DMS53 treated with DMSO at 0.1 percent for 48 hours (cell line): ENCODE data around the gene GRK5.
A peak's percentile ranks its signal among the peaks of the same experiment; 100 is the strongest.

Experiments
- DNase-seq: peaks from one replicate; lab custom pipeline; 2025; ENCODE audit not compliant: unreplicated experiment; lab: John Stamatoyannopoulos, UW

The GRK5 gene

DNA sequence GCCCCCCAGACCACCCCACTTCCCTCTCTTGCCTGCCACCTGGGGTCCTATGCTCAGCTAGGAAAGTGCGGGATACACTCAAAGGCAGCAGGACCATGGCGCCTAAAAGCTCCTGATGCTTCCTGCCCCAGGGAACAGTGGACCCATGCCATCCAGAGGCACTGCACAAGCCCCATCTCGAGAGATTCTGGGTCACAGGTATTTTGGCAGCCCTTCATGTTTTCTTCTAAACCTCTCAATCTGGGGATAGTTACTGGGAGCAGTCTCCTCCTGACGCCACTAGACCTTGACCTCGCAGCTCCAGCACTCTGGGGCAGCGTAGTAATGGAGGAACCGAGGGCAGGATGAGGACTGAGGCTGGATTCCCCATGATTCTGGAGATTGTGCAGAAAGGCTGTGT is 107.1 kb downstream of the GRK5 start:
- no peak for DNase-seq

DNA sequence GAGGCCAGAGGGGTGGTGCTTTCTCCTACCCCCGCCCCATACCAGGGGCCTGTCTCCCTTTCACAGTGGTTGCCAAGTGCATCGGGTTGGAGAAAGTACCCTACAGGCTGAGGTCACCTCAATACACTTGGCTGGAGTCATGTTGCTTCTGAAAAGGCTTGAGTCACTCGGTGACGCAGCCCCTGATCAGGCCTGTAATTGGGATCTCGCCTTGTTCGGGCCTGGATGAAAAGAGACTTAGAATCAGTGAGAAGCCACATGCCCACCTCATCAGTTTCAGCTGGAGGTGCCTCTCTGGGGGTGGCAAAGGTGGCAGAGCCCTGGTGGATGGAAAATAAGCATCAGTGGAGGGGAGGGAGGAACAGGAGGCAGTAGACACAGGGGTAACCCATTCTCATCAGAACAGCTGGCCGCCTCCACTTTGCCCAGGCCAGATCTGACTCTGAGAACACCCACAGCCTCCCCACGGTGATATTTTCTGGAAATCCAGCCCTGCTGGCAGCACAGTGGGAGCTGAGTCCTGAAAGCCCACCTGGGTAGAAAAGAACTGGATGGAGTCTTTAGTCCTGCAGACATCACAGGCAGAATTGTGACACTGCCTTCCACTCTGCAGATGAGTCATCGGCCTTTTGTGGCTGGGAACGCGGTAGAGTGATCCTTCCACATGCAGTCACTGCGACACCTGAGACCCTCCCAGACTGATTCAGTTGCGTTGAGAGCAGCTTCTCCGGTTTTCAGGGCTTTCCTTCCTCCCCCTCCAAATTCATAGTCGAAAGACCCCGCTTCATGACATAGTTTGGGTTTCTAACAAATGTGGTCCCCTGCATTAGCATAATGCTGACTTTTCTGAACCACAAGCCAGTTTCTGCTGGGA is 108.0 kb downstream of the GRK5 start:
- peak; percentile 58 for DNase-seq

DNA sequence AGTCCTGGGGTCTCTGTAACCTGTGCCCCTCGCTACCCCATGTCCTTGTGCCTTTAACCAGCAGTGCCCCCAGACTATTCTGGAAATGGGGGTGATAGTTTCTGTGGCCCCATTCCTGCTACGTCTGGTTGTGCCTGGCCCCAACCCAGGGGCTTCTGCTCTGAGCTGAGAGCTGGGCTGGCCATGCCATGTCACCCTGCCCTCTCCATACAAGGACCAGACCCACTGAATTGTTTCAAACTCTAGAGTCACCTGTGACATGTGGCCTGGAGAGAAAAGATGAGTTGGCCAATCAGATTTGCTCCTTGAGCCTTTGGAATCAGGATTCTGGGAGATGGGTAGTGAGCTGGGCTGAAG is 108.6 kb downstream of the GRK5 start:
- no peak for DNase-seq

DNA sequence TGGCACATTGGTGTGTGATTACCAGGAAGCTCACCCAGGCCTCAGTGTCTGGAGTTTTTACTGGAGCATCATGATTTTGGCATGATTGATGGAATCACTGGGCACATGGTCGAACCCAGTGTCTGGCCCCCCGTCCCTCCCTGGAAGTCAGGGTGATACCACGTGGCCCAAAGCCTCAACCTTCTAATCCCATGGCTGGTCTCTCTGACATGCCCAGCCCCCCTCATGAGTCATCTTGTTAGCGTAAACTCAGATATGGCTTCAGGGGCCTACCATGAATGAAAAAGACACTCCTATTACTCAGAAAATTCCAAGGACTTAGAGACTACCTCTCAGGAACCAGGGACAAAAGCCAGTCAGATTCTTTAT is 109.3 kb downstream of the GRK5 start:
- DNase-seq, result peak; percentile 69

DNA sequence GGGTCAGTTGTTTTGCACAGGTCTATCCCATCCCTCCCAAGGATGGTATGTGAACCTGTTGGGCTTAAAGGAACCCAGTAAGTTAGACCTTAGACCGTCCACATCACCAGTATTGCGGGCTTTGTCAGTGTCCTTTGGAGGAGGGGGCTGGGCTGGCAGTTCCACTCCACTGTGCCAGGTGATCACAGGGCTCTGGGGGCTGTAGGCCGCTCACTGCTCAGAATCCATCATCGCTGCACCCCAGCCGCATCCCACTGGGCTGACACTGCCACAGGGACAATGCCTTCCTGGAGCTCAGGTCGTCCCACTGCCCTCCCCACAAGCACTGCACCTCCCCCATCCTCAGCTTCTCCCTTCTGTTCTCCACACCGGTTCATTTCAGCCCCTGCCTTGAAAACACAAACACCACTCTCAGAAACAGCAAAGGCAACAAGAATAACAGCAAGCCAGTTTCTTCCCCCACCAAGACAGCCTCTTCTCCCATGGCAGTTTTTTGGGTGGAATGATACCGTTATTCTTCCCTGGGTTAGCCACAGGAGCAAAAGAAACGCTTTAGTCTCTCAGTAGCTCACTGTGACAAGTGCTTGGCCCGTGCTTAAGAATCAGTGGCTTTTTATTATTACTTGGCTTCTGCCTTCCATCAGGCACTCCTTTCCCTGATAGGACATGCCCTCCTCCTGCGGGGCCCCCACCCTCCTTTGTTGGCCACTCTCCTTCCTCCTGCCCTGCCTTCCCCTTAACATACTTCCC is 111.2 kb downstream of the GRK5 start:
- no peak for DNase-seq

DNA sequence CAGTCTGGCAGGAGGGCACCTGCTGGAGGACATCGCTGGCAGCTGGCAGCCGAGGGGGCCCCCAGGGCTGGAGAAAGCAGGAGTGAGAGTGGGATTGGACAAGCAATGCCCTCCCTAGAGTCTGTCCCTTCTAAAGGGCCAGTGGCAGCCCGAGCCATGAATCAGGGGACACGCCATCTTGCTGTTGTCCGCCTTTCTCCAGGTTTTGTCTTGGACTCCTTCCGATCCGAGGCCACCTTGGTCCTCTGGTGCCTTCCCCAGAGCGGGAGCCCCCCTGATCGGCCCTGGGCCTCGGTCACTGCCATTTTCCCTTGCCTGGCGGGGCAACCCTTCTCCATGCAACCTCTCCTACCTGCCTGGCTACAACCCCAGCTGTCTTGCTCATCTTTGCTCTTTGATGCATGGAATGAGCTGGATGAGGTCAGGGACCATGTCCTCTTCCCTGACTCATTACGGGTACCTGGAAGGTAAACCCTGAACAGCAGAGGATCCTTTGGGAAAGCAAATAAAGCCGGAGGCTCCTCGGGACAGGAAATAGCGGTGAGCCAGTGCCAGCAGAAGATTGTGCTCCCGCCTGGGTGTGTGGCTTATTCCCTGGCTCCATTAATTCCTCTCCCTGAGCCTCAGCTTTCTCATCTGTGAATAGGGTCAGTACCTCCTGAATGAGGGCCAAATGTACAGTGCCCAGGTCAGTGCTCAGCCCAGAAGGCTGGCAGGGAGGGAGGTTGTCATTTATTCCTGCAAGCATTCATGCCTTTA is 112.0 kb downstream of the GRK5 start:
- no peak for DNase-seq

DNA sequence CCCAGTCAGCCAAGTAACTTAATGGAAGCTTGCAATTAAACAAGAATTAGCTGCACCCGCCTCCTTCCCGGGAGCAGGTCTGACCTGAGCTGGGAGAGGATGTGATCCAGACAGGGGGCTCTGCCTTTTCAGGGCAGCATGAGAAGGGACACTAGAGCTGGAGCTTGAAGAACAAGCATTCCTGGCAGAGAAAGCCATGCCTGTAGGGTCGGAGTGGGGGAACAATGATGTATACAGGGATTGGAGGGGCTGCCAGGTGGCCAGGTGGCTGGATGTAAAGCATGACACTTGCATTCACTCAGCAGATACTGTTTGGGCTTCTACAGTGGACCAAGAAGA is 112.5 kb downstream of the GRK5 start:
- no peak for DNase-seq

DNA sequence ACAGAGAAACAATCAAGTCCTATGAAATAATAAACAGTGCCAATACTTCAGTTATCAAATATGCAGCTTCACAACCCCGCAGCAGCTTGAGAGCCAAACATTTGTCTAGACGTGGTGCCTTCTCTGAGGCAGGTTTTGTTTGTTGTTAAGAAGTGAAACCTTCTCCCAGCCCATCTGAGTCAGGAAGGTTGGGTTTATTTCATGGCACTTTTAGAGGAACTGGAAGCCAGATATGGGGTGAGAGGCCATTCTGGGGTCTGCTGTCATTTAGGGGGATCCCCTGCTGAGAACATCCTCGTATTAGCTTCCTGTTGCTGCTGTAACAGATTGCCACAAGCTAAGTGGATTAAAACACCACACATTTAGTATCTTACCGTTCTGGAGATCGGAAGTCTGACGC is 113.6 kb downstream of the GRK5 start:
- no peak for DNase-seq

DNA sequence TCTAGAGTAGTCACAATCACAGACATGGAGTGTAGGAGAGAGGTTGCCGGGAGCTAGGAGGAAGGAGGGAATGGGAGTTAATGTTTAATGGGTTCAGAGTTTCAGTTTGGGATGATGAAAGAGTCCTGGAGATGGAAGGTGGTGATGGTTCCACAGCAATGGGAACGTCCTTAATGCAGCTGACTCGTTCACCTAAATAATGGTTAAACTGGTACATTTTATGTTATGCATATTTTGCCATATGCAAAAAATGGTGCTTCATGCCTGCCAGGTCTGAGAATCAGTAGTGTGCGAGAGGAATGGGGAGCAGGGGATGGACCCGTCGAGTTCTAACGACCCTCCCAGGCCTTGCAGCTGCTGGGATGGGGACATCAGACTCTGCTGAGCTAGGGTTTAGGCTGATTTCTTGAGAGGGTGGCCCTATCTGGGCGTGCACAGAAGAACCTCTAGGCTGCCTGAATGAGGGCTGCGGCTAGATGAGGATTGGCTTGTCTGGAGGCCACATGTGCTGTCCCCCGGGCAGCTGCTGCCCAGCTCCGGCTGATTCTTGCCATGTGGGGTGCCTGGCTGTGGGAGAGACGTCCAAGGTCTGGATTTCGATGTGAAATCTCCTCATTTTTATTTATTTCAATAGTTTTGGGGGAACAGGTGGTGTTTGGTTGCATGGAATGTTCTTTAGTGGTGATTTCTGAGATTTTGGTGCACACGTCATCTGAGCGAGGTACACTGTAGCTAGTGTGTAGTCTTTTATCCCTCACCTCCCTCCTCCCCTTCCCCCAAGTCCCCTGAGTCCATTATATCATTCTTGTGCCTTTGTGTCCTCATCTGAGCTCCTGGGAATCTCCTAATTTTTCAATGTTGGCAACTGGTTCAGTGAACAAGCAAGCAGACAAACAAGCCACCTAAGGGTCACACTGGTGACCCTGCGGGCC is 116.0 kb downstream of the GRK5 start:
- no peak for DNase-seq

DNA sequence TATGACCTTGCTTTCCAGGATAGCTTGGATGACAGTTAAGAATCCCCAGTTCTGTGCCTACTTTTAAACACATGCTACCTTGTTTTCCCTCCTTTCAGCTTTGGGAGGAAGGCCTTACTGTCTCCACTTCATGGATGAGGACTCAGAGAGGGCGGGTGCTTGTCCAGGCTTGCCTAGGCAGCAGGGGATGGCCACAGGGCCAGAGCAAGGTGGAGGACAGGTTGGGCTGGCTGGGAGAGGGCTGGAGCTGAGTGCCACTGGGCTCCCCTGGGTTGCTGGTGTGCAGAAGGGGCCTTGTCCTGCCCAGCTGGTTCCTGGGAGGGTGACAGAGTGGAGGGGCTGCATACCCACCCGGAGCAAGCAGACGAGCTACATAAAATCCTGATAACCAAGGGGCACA is 117.8 kb downstream of the GRK5 start:
- DNase-seq, result no peak

DNA sequence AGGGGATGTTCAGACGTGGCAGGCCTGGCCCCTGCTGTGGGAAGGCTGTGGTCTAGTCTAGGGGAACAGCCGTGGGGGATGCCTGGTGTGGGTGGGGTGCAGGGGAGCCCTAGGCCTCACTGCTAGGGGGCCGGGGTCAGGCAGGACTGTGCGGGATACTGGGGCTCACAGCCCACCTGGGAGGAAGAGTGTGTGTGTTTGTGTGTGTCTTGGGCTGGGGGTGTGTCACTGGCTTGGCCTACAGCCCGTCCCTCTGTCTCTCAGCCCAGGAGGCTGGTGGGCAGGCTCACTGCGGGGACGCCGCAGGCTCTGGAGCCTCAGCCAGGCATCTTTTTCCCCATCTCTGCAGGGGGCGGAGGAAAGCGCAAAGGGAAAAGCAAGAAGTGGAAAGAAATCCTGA is 118.8 kb downstream of the GRK5 start:
- no peak for DNase-seq

DNA sequence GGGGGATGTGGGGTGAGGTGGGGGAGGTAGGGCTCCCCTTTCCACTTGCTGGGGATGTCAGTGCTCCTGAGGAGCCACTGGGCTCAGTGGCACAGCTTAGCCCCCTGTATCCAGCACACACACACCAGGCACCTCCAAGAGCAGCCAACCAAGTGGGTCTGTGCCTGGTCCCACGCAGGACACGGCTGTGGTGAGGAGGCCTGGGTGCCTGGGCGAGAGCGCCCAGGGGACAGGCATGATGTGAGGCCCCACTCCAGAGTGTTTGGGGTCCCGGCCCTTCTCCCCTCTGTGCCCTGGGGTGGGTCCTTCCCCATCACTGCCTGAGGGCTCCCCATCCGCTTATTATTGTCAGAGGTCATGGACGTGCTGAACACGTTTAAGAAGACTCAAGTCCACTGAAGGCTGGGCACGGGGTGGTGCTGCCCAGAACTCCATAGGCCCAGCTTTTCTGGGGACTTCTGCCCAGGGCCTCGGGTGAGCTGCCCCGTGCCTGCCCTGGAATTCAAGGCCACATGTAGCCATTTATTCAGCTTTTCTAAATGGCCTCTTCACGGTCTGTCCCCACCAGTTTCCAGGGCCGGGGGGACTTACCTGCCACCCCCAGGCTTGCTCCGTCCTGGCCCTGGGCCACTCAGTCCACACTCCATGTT is 119.8 kb downstream of the GRK5 start:
- no peak for DNase-seq

DNA sequence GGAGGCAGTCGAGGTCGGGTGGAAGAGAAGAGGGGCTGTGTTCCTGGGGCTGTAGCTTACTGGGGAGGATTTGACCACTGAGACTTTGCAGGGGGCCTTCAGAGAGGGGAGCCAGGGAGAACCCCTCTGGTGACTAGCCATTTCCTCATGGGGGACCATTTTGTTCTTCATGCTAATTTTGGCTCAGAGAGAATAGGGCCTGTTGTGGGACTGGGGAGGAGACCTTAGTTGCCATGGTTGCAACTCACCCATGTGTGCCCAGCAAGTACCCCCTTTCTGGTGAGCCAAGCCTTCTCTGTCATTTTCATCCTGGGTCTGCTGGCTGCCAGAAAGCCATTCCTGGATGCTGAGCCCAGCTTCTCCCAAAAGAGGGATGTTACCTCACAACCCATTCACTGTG is 120.9 kb downstream of the GRK5 start:
- DNase-seq, result no peak

DNA sequence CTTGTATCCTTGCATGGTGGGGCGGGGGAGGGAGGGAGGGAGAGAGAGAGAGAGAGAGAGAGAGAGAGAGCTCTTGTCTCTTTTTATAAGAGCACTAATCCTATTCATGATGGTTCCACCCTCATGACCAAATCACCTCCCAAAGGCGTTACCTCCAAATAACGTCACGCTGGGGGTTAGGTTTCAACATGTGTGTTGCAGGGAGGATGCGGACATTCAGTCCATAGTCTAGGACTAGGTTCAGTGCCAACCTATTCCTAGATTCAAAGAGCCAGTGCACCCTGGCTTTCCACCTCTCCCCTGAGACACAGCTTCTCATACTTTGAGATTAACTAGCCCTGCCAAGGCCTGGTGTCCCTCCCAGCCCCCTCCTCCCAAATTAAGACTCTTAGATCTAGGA is 123.0 kb downstream of the GRK5 start:
- no peak for DNase-seq

DNA sequence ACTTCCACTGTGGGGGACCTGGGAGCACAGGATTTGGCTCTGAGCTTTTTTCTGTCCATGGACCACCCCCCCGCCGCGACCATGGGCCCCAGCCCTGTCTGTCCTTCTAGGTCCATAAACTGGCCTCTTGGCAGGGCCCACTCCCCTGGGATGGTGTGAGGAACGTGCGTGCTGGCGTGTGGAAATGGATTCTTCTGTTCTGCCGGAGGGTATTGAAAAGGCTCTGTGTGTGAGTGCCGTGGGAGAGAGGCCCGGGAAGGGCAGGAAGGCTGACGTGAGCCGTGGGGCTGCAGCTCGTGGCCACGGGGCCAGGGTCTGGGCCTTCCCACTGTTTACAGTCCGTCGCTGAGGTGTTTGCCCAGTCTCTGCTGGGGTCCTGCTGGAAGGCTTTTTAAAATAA is 123.7 kb downstream of the GRK5 start:
- DNase-seq, result no peak

DNA sequence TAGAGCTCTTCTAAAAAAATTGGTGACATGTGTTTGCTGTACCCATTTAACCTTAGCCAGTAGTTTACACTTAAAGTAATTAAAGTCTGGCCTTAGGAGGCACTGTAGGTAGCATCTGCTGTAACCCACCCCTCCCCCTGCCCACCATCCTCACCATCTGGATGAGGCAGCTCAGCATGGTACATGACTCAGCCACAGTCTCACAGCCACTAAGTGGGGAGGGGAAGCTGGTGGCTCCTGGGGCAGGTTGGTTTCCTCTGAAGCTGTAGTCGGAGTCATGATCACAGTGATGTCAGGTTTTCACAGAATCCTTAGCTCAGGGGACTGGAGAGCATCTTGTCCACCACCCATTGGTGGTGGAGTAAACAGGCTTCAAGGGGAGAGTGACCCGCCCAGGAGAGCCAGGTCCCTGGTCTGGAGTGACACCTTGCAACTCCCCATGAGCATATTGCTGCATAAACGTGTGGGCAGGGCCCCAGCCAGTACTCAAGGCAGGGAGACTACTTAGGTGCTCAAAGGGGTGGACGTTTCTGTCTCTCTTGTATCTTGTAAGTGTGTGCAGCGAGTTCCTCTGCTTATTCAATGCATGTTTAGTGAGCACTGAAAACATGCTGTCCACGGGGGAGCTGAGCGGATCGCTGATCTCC is 125.9 kb downstream of the GRK5 start:
- DNase-seq, result no peak

DNA sequence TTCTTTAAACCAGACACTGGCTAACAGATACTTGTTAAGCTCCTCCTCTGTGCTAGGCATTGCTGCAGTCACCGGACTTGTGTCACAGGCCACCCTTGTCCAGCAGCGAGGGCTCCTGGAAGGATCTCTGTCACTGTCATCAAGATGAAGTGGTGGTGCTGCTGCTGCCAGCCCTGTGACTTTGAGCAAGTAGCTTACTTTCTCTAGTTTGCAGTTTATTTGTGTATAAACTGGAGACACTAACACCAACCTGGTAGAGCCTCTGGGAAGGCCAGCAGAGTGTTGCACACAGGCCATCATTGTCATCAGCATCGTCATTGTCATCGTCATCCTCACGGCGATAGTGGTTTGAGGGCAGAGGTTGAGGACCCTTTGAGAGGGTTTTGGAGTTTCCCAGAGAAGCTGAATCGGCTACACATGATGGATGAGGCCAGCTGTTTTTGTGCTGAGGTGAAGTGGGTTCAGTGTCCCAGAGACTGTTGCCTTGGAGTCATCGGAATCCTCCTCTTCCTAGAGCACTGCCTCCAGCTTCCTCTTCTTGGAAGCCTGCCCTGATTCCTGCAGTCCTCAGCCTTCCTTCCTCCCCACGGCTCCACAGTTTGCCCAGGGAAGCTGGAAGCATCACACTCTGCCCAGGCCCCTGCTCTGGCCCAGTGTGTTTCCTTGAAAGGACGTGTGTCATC is 128.4 kb downstream of the GRK5 start:
- DNase-seq, result no peak

DNA sequence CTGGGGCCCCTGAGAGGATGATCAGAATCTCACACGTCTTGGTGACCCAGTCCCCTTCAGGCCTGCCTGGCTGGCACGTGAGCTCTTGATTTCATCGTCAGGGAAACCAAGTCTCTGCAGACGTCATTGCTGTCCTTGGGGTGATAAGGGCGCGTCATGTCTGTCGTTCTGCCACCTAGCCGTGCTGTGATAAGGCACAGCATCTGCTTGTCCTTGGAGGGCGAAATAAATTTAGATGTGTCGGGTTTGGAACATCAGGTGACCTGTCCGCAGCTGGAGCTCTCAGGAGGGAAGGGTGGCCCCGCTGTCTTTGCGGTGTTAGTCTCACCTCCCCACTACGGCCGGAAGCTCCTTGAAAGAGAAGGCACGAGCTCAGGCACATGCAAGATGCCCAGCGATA is 129.2 kb downstream of the GRK5 start:
- no peak for DNase-seq

DNA sequence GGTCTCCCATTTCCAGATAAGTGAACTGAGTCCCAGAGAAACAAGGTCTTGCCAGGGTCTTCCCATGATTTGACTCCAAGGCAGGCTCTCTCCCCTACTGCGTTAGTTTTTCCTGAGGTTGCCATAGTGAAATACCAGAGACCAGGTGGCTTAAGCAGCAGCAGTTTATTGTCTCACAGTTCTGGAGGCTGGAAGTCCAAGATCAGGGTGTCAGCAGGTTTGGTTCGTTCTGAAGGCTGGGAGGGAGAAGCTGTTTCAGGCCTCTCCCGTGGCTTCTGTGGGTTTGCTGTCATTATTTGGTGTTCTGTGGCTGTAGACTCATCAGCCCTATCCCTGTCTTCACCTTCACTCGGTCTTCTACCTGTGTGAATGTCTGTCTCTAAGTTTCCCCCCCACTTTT is 129.9 kb downstream of the GRK5 start:
- no peak for DNase-seq
